ENCODE data around the gene GPS2. TPM values are rescaled to one million over a fixed set of nuclear protein-coding genes. Genes with fewer than 3 reads are reported as not detected.

The GPS2 gene
- total and polyA plus RNA-seq, 2 experiments from 2014 or later, result 83.4 to 122 TPM

DNA sequence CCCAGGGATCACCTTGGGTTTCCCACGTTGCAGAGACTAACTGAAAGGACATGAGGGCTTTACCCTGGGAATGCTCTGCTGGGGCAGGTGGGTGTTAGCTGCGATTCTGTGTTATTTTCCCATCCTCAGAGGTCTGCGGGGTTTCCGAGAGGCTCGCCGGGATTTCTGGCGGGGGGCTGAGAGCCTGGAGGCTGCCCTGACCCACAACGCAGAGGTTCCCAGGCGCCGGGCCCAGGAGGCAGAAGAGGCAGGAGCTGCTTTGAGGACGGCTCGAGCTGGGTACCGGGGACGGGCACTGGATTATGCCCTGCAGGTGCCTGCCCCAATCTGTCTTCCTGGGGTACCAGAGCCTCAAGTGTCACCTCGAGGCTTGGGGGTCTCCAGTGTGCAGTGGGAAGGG is 28.1 kb upstream of the GPS2 start (continued):
- TF ChIP-seq, protein P1, sequence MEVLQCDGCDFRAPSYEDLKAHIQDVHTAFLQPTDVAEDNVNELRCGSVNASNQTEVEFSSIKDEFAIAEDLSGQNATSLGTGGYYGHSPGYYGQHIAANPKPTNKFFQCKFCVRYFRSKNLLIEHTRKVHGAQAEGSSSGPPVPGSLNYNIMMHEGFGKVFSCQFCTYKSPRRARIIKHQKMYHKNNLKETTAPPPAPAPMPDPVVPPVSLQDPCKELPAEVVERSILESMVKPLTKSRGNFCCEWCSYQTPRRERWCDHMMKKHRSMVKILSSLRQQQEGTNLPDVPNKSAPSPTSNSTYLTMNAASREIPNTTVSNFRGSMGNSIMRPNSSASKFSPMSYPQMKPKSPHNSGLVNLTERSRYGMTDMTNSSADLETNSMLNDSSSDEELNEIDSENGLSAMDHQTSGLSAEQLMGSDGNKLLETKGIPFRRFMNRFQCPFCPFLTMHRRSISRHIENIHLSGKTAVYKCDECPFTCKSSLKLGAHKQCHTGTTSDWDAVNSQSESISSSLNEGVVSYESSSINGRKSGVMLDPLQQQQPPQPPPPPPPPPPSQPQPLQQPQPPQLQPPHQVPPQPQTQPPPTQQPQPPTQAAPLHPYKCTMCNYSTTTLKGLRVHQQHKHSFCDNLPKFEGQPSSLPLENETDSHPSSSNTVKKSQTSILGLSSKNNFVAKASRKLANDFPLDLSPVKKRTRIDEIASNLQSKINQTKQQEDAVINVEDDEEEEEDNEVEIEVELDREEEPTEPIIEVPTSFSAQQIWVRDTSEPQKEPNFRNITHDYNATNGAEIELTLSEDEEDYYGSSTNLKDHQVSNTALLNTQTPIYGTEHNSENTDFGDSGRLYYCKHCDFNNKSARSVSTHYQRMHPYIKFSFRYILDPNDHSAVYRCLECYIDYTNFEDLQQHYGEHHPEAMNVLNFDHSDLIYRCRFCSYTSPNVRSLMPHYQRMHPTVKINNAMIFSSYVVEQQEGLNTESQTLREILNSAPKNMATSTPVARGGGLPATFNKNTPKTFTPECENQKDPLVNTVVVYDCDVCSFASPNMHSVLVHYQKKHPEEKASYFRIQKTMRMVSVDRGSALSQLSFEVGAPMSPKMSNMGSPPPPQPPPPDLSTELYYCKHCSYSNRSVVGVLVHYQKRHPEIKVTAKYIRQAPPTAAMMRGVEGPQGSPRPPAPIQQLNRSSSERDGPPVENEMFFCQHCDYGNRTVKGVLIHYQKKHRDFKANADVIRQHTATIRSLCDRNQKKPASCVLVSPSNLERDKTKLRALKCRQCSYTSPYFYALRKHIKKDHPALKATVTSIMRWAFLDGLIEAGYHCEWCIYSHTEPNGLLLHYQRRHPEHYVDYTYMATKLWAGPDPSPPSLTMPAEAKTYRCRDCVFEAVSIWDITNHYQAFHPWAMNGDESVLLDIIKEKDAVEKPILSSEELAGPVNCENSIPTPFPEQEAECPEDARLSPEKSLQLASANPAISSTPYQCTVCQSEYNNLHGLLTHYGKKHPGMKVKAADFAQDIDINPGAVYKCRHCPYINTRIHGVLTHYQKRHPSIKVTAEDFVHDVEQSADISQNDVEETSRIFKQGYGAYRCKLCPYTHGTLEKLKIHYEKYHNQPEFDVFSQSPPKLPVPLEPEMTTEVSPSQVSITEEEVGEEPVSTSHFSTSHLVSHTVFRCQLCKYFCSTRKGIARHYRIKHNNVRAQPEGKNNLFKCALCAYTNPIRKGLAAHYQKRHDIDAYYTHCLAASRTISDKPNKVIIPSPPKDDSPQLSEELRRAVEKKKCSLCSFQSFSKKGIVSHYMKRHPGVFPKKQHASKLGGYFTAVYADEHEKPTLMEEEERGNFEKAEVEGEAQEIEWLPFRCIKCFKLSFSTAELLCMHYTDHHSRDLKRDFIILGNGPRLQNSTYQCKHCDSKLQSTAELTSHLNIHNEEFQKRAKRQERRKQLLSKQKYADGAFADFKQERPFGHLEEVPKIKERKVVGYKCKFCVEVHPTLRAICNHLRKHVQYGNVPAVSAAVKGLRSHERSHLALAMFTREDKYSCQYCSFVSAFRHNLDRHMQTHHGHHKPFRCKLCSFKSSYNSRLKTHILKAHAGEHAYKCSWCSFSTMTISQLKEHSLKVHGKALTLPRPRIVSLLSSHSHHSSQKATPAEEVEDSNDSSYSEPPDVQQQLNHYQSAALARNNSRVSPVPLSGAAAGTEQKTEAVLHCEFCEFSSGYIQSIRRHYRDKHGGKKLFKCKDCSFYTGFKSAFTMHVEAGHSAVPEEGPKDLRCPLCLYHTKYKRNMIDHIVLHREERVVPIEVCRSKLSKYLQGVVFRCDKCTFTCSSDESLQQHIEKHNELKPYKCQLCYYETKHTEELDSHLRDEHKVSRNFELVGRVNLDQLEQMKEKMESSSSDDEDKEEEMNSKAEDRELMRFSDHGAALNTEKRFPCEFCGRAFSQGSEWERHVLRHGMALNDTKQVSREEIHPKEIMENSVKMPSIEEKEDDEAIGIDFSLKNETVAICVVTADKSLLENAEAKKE (CRISPR knock-in tag; IDR thresholded peaks at IDR 0.05), result no peak
- TF ChIP-seq, protein P2, sequence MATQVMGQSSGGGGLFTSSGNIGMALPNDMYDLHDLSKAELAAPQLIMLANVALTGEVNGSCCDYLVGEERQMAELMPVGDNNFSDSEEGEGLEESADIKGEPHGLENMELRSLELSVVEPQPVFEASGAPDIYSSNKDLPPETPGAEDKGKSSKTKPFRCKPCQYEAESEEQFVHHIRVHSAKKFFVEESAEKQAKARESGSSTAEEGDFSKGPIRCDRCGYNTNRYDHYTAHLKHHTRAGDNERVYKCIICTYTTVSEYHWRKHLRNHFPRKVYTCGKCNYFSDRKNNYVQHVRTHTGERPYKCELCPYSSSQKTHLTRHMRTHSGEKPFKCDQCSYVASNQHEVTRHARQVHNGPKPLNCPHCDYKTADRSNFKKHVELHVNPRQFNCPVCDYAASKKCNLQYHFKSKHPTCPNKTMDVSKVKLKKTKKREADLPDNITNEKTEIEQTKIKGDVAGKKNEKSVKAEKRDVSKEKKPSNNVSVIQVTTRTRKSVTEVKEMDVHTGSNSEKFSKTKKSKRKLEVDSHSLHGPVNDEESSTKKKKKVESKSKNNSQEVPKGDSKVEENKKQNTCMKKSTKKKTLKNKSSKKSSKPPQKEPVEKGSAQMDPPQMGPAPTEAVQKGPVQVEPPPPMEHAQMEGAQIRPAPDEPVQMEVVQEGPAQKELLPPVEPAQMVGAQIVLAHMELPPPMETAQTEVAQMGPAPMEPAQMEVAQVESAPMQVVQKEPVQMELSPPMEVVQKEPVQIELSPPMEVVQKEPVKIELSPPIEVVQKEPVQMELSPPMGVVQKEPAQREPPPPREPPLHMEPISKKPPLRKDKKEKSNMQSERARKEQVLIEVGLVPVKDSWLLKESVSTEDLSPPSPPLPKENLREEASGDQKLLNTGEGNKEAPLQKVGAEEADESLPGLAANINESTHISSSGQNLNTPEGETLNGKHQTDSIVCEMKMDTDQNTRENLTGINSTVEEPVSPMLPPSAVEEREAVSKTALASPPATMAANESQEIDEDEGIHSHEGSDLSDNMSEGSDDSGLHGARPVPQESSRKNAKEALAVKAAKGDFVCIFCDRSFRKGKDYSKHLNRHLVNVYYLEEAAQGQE (IDR thresholded peaks at IDR 0.05; ENCODE audit: unreplicated experiment), result no peak
- TF ChIP-seq ZNF114 (CRISPR knock-in tag; IDR thresholded peaks at IDR 0.05), result no peak

DNA sequence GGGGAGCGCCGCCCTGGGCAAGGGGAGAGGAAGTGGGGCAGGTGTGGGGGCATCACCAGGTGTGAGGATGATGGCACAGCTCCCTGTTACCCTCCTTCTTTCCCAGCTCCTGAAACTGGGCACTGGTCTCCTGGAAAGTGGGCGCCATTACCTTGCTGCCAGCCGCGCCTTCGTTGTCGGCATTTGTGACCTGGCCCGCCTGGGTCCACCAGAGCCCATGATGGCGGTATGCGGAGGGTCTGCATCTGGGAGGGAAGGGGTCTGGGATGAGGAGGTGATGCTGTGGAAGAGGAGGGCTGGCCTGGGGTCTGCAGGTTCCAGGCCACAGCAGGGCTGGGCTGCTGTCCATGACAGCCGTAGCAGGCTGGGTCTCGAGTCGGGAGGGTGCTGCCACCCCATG is 26.7 kb upstream of the GPS2 start:
- ATAC-seq, result no peak
- no peak overlapping the region for H3K27ac Mint-ChIP-seq
- TF ChIP-seq POLR2AphosphoS5 (IDR thresholded peaks at IDR 0.05; ENCODE audit: low read depth), result no peak
- TF ChIP-seq EZH2phosphoT487 (IDR thresholded peaks at IDR 0.05; ENCODE audit: unreplicated experiment), result no peak
- TF ChIP-seq, protein P1 (CRISPR knock-in tag; IDR thresholded peaks at IDR 0.05), result no peak

More for the DNA sequence above, 26.7 kb upstream of the GPS2 start:
- H4K20me1 ChIP-seq (replicated peaks; ENCODE audit: insufficient read depth), result 0 out of 2 replicates have a peak, but pooled peaks cover 3% of the 10 kb centered on the region
- no peaks in the 10 kb centered on the region for H3K27me3 ChIP-seq (ENCODE audit: insufficient read depth)
- Mint-ChIP-seq H3K36me3 (ENCODE audit: low read depth) (peaks cover 9% of the 10 kb centered on the region), H3K4me3 (no peak overlapping the region), H3K27me3 (ENCODE audit: insufficient read depth, low read depth, poor library complexity) (peaks cover 8% of the 10 kb centered on the region), H3K4me1 (peaks cover 10% of the 10 kb centered on the region), H3K9me3 (no peaks in the 10 kb centered on the region)
- H3K27ac ChIP-seq (ENCODE audit: low read depth), result no peak overlapping the region
- H2AFZ ChIP-seq, result no peak overlapping the region
- no peaks in the 10 kb centered on the region for H3K79me2 ChIP-seq (replicated peaks; ENCODE audit: insufficient read depth)
- H3K4me2 ChIP-seq, result no peak overlapping the region
- H3K4me1 ChIP-seq (ENCODE audit: insufficient read depth), result peaks cover 9% of the 10 kb centered on the region
- H3K9me2 ChIP-seq (ENCODE audit: insufficient read depth), result no peaks in the 10 kb centered on the region
- DNase-seq (ENCODE audit: low spot score), result no peak
- no peaks in the 10 kb centered on the region; the same call in 1 of the 2 replicates for H3K36me3 ChIP-seq (ENCODE audit: insufficient read depth)
- no peak overlapping the region for H3K4me3 ChIP-seq
- H3F3A ChIP-seq (replicated peaks; ENCODE audit: low read depth), result peaks cover 15% of the 10 kb centered on the region
